IMR-90 (cell line): ENCODE data around the gene BSND. TPM values are rescaled to one million over a fixed set of nuclear protein-coding genes. Genes with fewer than 3 reads are reported as not detected.

ENCODE experiments used
- ATAC-seq: fragments of 200-7000 bp; cut with Tn5 transposase; 2 replicates; pipeline ENCODE4 v1.9.1; 2020; ENCODE audit warnings: low read depth, mild to moderate bottlenecking, moderate library complexity
- BruUV-seq: library from RNA; stranded (reverse); fragments of 400-500 nt; replicated peaks from 2 replicates; lab custom pipeline; 2021; lab: Mats Ljungman, UMichigan
- CTCF ChIA-PET: fragments of 300-600 bp; formaldehyde crosslinking; extraction: SDS; loops from one replicate; lab custom pipeline; 2021; ENCODE audit warnings: antibody characterized with exemption; lab: Yijun Ruan, JAX
- POLR2A ChIA-PET: fragments of 300-600 bp; sonication (Branson Sonifier 250); formaldehyde crosslinking; loops from one replicate; lab custom pipeline; 2022; ENCODE audit warnings: antibody characterized with exemption; ENCODE audit not compliant: unreplicated experiment; lab: Charles Lee
- DNase-seq: peaks from one replicate; pipeline ENCODE4 v3.0.0; 2013
- H2AFZ ChIP-seq: replicated peaks from 2 replicates; pipeline ENCODE3; 2013; ENCODE audit warnings: low read length, mild to moderate bottlenecking; ENCODE audit not compliant: poor library complexity
- H2AK5ac ChIP-seq: 2 replicates; pipeline ENCODE4 v1.6.1; 2013; ENCODE audit warnings: low read depth, low read length, inconsistent platforms
- H2AK9ac ChIP-seq: replicated peaks from 2 replicates; pipeline ENCODE3; 2013; ENCODE audit warnings: mild to moderate bottlenecking, low read depth, low read length, moderate library complexity; ENCODE audit not compliant: poor library complexity
- H2BK120ac ChIP-seq: 2 replicates; pipeline ENCODE4 v1.6.1; 2013; ENCODE audit warnings: low read depth, low read length, inconsistent platforms
- H2BK15ac ChIP-seq: 3 replicates; pipeline ENCODE4 v1.6.1; 2013; ENCODE audit warnings: low read depth, low read length, inconsistent platforms
- H2BK20ac ChIP-seq: 2 replicates; pipeline ENCODE4 v1.6.1; 2013; ENCODE audit warnings: low read depth, mild to moderate bottlenecking, inconsistent platforms, low read length, moderate library complexity
- H2BK5ac ChIP-seq: 2 replicates; pipeline ENCODE4 v1.6.1; 2013; ENCODE audit warnings: mild to moderate bottlenecking, low read depth, low read length, inconsistent platforms; ENCODE audit not compliant: poor library complexity, severe bottlenecking
- H3K14ac ChIP-seq: replicated peaks from 2 replicates; pipeline ENCODE4 v1.6.1; 2013; ENCODE audit warnings: low read depth, low read length, inconsistent platforms
- H3K18ac ChIP-seq: 2 replicates; pipeline ENCODE4 v1.6.1; 2013; ENCODE audit warnings: low read depth, low read length, control low read depth
- H3K23ac ChIP-seq: 2 replicates; pipeline ENCODE4 v1.6.1; 2013; ENCODE audit warnings: low read depth, low read length, inconsistent platforms
- H3K27ac ChIP-seq: 2 replicates; pipeline ENCODE4 v1.5.1; 2013; ENCODE audit warnings: mild to moderate bottlenecking, control low read depth, low read length; ENCODE audit not compliant: insufficient read depth
- H3K27me3 ChIP-seq: 2 replicates; pipeline ENCODE4 v1.6.1; 2013; ENCODE audit warnings: low read length; ENCODE audit not compliant: control insufficient read depth, insufficient read depth
- H3K36me3 ChIP-seq: 2 replicates; pipeline ENCODE4 v1.6.1; 2013; ENCODE audit warnings: low read length, mixed read lengths; ENCODE audit not compliant: control insufficient read depth, insufficient read depth
- H3K4ac ChIP-seq: 2 replicates; pipeline ENCODE4 v1.6.1; 2013; ENCODE audit warnings: low read depth, low read length, inconsistent platforms
- H3K4me1 ChIP-seq: 2 replicates; pipeline ENCODE4 v1.6.1; 2013; ENCODE audit warnings: low read length, mixed read lengths; ENCODE audit not compliant: control insufficient read depth, insufficient read depth
- H3K4me2 ChIP-seq: 2 replicates; pipeline ENCODE4 v1.6.1; 2013; ENCODE audit warnings: low read depth, mild to moderate bottlenecking, control low read depth, low read length, moderate library complexity
- H3K4me3 ChIP-seq: 2 replicates; pipeline ENCODE4 v1.5.1; 2013; ENCODE audit warnings: low read depth, mild to moderate bottlenecking, control low read depth, low read length, moderate library complexity; ENCODE audit not compliant: insufficient read depth
- H3K56ac ChIP-seq: 2 replicates; pipeline ENCODE4 v1.6.1; 2013; ENCODE audit warnings: low read length, inconsistent platforms; ENCODE audit not compliant: insufficient read depth; ENCODE audit errors: extremely low read depth
- H3K79me1 ChIP-seq, 2 experiments: 2 replicates each; pipeline ENCODE4 v1.6.1; 2013; ENCODE audit warnings: low read length in 2 of 2, inconsistent platforms in 1 of 2, low read depth in 1 of 2
- H3K9ac ChIP-seq: 2 replicates; pipeline ENCODE4 v1.6.1; 2013; ENCODE audit warnings: low read depth, low read length, control low read depth
- H3K9me1 ChIP-seq: 2 replicates; pipeline ENCODE4 v1.6.1; 2013; ENCODE audit warnings: low read length, inconsistent platforms; ENCODE audit not compliant: insufficient read depth
- H3K9me3 ChIP-seq: 2 replicates; pipeline ENCODE4 v1.6.1; 2013; ENCODE audit warnings: low read length; ENCODE audit not compliant: control insufficient read depth, insufficient read depth
- H4K20me1 ChIP-seq: 2 replicates; pipeline ENCODE4 v1.6.1; 2013; ENCODE audit warnings: low read length, inconsistent platforms; ENCODE audit not compliant: insufficient read depth
- H4K5ac ChIP-seq: 2 replicates; pipeline ENCODE4 v1.6.1; 2013; ENCODE audit warnings: mild to moderate bottlenecking, low read depth, low read length, control low read depth
- H4K8ac ChIP-seq, 2 experiments: 2 replicates each; pipeline ENCODE4 v1.6.1; 2013; ENCODE audit warnings: low read depth in 2 of 2, low read length in 2 of 2, control low read depth in 1 of 2, inconsistent platforms in 1 of 2
- H4K91ac ChIP-seq: 2 replicates; pipeline ENCODE4 v1.6.1; 2013; ENCODE audit warnings: low read depth, low read length, inconsistent platforms; ENCODE audit not compliant: insufficient read depth
- CEBPB ChIP-seq: IDR thresholded peaks from 2 replicates; pipeline ENCODE4 v1.6.1; 2012; ENCODE audit warnings: low read depth, low read length, improper control_type of control experiment
- MAFK ChIP-seq: IDR thresholded peaks from 2 replicates; pipeline ENCODE4 v1.6.1; 2012; ENCODE audit warnings: low read depth, low read length, improper control_type of control experiment
- WGBS, 2 experiments: methylation state at CpG; one replicate each; pipeline versions ENCODE4 v1.1.5 to v1.1.7; 2013; ENCODE audit warnings: missing lambda C conversion rate in 2 of 2; ENCODE audit not compliant: insufficient read length in 1 of 2; ENCODE audit errors: extremely low coverage in 2 of 2; 5-methylcytosine and 5-hydroxymethylcytosine counted together
- dilution Hi-C: fragments of 300-500 bp; cut with HindIII; formaldehyde crosslinking; loops from one replicate; pipeline ENCODE4 v1.14.3; 2018; ENCODE audit warnings: low sequenced_read_pairs; ENCODE audit not compliant: unreplicated experiment
- in situ Hi-C: fragments of 300-500 bp; cut with MboI; formaldehyde crosslinking; loops from 3 replicates; pipeline ENCODE4 v1.14.3; 2019; ENCODE audit warnings: low sequenced_read_pairs, inconsistent platforms, mixed read lengths
- intact Hi-C: fragments of 100-400 bp; cut with micrococcal nuclease; formaldehyde crosslinking; loops from 2 replicates; pipeline ENCODE4 v1.10.0; 2022
- polyA plus RNA-seq, 3 experiments: library from polyadenylated mRNA; depleted of rRNA; stranded (reverse); fragments of >200 nt; gene quantifications; 2 replicates each; pipeline ENCODE4 v1.2.3, GENCODE V29; 2012; ENCODE audit warnings: low replicate concordance in 1 of 3
- total RNA-seq: library from RNA; depleted of rRNA; stranded (reverse); fragments of >200 nt; gene quantifications from 2 replicates; pipeline ENCODE4 v1.2.3, GENCODE V29; 2012

BSND gene
- total and polyA plus RNA-seq, 2 of the 4 experiments (the other 2 are of a cell fraction), result not detected

GRCh38 chr1:55055084-55055882 lies 56.5 kb downstream of the BSND start:
- H3K4me3 ChIP-seq, result no peak overlapping the region
- CTCF ChIA-PET, result no interaction called here
- H2AK5ac ChIP-seq, result no peak overlapping the region
- H4K5ac ChIP-seq, result no peak overlapping the region
- dilution Hi-C loops (no loop called here), in situ Hi-C loops (no loop called here), intact Hi-C loops (no loop called here)
- H3K23ac ChIP-seq, result no peak overlapping the region
- no peak overlapping the region for H2BK20ac ChIP-seq
- peak; percentile 57; the same call in 1 of the 2 replicates for TF ChIP-seq CEBPB
- TF ChIP-seq MAFK, result no peak
- H3K4me2 ChIP-seq, result no peak overlapping the region
- peaks cover 26% of the 10 kb centered on the region for H3K27me3 ChIP-seq
- BruUV-seq, result no TSS peak
- no peak overlapping the region for H2BK5ac ChIP-seq
- no peak overlapping the region for H3K9ac ChIP-seq
- DNase-seq, result no peak
- no peak overlapping the region for H2BK120ac ChIP-seq
- H4K91ac ChIP-seq, result no peak overlapping the region
- no peak overlapping the region for H3K56ac ChIP-seq
- H3K18ac ChIP-seq, result no peak overlapping the region
- no peak overlapping the region for H2BK15ac ChIP-seq
- POLR2A ChIA-PET, result no interaction called here
- no peak overlapping the region for H3K14ac ChIP-seq
- no peaks in the 10 kb centered on the region for H3K79me1 ChIP-seq
- H4K20me1 ChIP-seq, result no peaks in the 10 kb centered on the region
- ATAC-seq, result peak; percentile 33
- no peaks in the 10 kb centered on the region for H3K9me3 ChIP-seq
- no peak overlapping the region for H2AFZ ChIP-seq
- H3K36me3 ChIP-seq, result no peaks in the 10 kb centered on the region
- H3K4me1 ChIP-seq, result no peaks in the 10 kb centered on the region
- H3K4ac ChIP-seq, result no peak overlapping the region
- 96% methylated on average over 3 of the region's 12 CpGs; no CpG with 5 or more reads in 1 of the 2 experiments for WGBS, 2 experiments
- H2AK9ac ChIP-seq, result no peak overlapping the region
- 0 out of 2 replicates have a peak, but pooled peaks cover 2% of the 10 kb centered on the region for H3K9me1 ChIP-seq
- no peak overlapping the region for H3K27ac ChIP-seq
- no peak overlapping the region for H4K8ac ChIP-seq
